HEK293 (cell line): Measurements from ENCODE around the gene SH2D2A.
A peak's percentile ranks its signal among the peaks of the same experiment; 100 is the strongest.

ENCODE experiments used
- CTCF ChIA-PET: fragments of 350-600 bp; formaldehyde crosslinking; extraction: SDS; loops from one replicate; lab custom pipeline; 2021; ENCODE audit warnings: antibody characterized with exemption; lab: Yijun Ruan, JAX
- POLR2A ChIA-PET: fragments of 300-600 bp; formaldehyde crosslinking; extraction: SDS; loops from one replicate; lab custom pipeline; 2020; ENCODE audit warnings: antibody characterized with exemption, inconsistent platforms; lab: Yijun Ruan, JAX
- H3K27ac ChIP-seq: fragments of 200-500 bp; sonication (Bioruptor generic); 2 replicates; pipeline ENCODE4 v1.5.1; 2014; ENCODE audit warnings: low read depth, low read length, control low read depth, inconsistent platforms; ENCODE audit errors: extremely low read depth
- H3K36me3 ChIP-seq, 2 experiments: fragments of 200-500 bp in 1 of 2; sonication (Bioruptor generic) in 1 of 2; 1 replicate in 1 of 2; 2 replicates in 1 of 2; pipeline ENCODE4 v1.5.1; 2014 to 2017; ENCODE audit warnings: inconsistent platforms in 2 of 2, low read length in 2 of 2; ENCODE audit not compliant: control insufficient read depth in 2 of 2, insufficient read depth in 1 of 2
- H3K4me1 ChIP-seq: fragments of 200-500 bp; sonication (Bioruptor generic); 2 replicates; pipeline ENCODE4 v1.5.1; 2014; ENCODE audit warnings: mild to moderate bottlenecking, low read length, inconsistent platforms; ENCODE audit not compliant: control insufficient read depth, insufficient read depth
- H3K4me3 ChIP-seq: 2 replicates; pipeline ENCODE4 v1.5.1; 2011; ENCODE audit warnings: low read depth, mild to moderate bottlenecking, control low read depth, low read length, moderate library complexity
- H3K9me3 ChIP-seq: fragments of 200-500 bp; sonication (Bioruptor generic); 2 replicates; pipeline ENCODE4 v1.5.1; 2014; ENCODE audit warnings: low read depth, low read length, inconsistent platforms; ENCODE audit not compliant: control insufficient read depth, insufficient read depth
- HIC1 ChIP-seq: fragments of 450-650 bp; formaldehyde crosslinking; IDR thresholded peaks from 2 replicates; pipeline ENCODE4 v1.5.1; 2016; ENCODE audit warnings: missing biosample characterization, missing genetic modification characterization
- HOXA7 ChIP-seq: sonication (generic); formaldehyde crosslinking; IDR thresholded peaks from 2 replicates; pipeline ENCODE4 v1.8.1; 2022; ENCODE audit warnings: missing genetic modification reagents, borderline replicate concordance
- INSM2 ChIP-seq: fragments of 450-650 bp; formaldehyde crosslinking; IDR thresholded peaks from 2 replicates; pipeline ENCODE4 v1.5.1; 2016; ENCODE audit warnings: missing biosample characterization, missing genetic modification characterization
- KLF1 ChIP-seq: fragments of 450-650 bp; formaldehyde crosslinking; IDR thresholded peaks from 2 replicates; pipeline ENCODE4 v1.5.1; 2016; ENCODE audit warnings: missing biosample characterization, missing genetic modification characterization
- PRDM1 ChIP-seq: fragments of 450-650 bp; formaldehyde crosslinking; IDR thresholded peaks from 2 replicates; pipeline ENCODE4; 2016; ENCODE audit warnings: missing biosample characterization, missing genetic modification characterization
- SCRT2 ChIP-seq: fragments of 450-650 bp; formaldehyde crosslinking; IDR thresholded peaks from 2 replicates; pipeline ENCODE4 v1.5.1; 2016; ENCODE audit warnings: missing biosample characterization, missing genetic modification characterization
- ZBTB17 ChIP-seq: fragments of 450-650 bp; formaldehyde crosslinking; IDR thresholded peaks from 2 replicates; pipeline ENCODE4 v1.5.1; 2016; ENCODE audit warnings: missing biosample characterization, missing genetic modification characterization
- ZBTB20 ChIP-seq: fragments of 450-650 bp; formaldehyde crosslinking; IDR thresholded peaks from 2 replicates; pipeline ENCODE4 v1.5.1; 2016; ENCODE audit warnings: missing biosample characterization, missing genetic modification characterization
- ZNF132 ChIP-seq: fragments of 450-650 bp; formaldehyde crosslinking; IDR thresholded peaks from 2 replicates; pipeline ENCODE4 v1.5.1; 2017; ENCODE audit warnings: missing biosample characterization, missing genetic modification characterization, borderline replicate concordance
- ZNF169 ChIP-seq: fragments of 450-650 bp; formaldehyde crosslinking; IDR thresholded peaks from 2 replicates; pipeline ENCODE4 v1.5.1; 2016; ENCODE audit warnings: missing biosample characterization, missing genetic modification characterization
- ZNF175 ChIP-seq: fragments of 450-650 bp; formaldehyde crosslinking; IDR thresholded peaks from 2 replicates; pipeline ENCODE4 v1.5.1; 2016; ENCODE audit warnings: missing biosample characterization, missing genetic modification characterization
- ZNF223 ChIP-seq: fragments of 450-650 bp; formaldehyde crosslinking; IDR thresholded peaks from 2 replicates; pipeline ENCODE4 v1.5.1; 2016; ENCODE audit warnings: missing biosample characterization, missing genetic modification characterization
- ZNF366 ChIP-seq: fragments of 450-650 bp; formaldehyde crosslinking; conservative IDR thresholded peaks from 2 replicates; pipeline ENCODE4 v1.5.1; 2016; ENCODE audit warnings: missing biosample characterization, missing genetic modification characterization
- ZNF521 ChIP-seq: fragments of 450-650 bp; formaldehyde crosslinking; IDR thresholded peaks from 2 replicates; pipeline ENCODE4 v1.5.1; 2017; ENCODE audit warnings: missing biosample characterization, mild to moderate bottlenecking, missing genetic modification characterization
- ZNF549 ChIP-seq: fragments of 450-650 bp; IDR thresholded peaks from 2 replicates; pipeline ENCODE4 v1.5.1; 2018; ENCODE audit warnings: missing biosample characterization, missing genetic modification characterization, mild to moderate bottlenecking, inconsistent platforms, moderate library complexity
- ZNF596 ChIP-seq: fragments of 450-650 bp; IDR thresholded peaks from 2 replicates; pipeline ENCODE4 v1.5.0; 2018; ENCODE audit warnings: missing biosample characterization, mild to moderate bottlenecking, missing genetic modification characterization, moderate library complexity
- ZNF76 ChIP-seq: fragments of 450-650 bp; formaldehyde crosslinking; IDR thresholded peaks from 2 replicates; pipeline ENCODE4; 2016; ENCODE audit warnings: low read depth, missing biosample characterization, missing genetic modification characterization, borderline replicate concordance
- ZNF768 ChIP-seq: fragments of 450-650 bp; formaldehyde crosslinking; IDR thresholded peaks from 2 replicates; pipeline ENCODE4 v1.5.1; 2018; ENCODE audit warnings: missing biosample characterization, mild to moderate bottlenecking, missing genetic modification characterization
- ZNF777 ChIP-seq: fragments of 450-650 bp; formaldehyde crosslinking; IDR thresholded peaks from 2 replicates; pipeline ENCODE4 v1.5.1; 2017; ENCODE audit warnings: missing biosample characterization, missing genetic modification characterization, borderline replicate concordance
- ZXDB ChIP-seq: fragments of 450-650 bp; formaldehyde crosslinking; IDR thresholded peaks from 2 replicates; pipeline ENCODE4 v1.5.1; 2016; ENCODE audit warnings: missing biosample characterization, missing genetic modification characterization
- TF ChIP-seq, protein P1 (sequence below): fragments of 450-650 bp; formaldehyde crosslinking; IDR thresholded peaks from 2 replicates; pipeline ENCODE4 v1.5.1; 2016; ENCODE audit warnings: missing biosample characterization, missing genetic modification characterization
- TF ChIP-seq, protein P2 (sequence below): IDR thresholded peaks from 2 replicates; pipeline ENCODE4 v1.6.1; 2011; ENCODE audit warnings: mild to moderate bottlenecking, low read depth, low read length, borderline replicate concordance

SH2D2A gene

DNA sequence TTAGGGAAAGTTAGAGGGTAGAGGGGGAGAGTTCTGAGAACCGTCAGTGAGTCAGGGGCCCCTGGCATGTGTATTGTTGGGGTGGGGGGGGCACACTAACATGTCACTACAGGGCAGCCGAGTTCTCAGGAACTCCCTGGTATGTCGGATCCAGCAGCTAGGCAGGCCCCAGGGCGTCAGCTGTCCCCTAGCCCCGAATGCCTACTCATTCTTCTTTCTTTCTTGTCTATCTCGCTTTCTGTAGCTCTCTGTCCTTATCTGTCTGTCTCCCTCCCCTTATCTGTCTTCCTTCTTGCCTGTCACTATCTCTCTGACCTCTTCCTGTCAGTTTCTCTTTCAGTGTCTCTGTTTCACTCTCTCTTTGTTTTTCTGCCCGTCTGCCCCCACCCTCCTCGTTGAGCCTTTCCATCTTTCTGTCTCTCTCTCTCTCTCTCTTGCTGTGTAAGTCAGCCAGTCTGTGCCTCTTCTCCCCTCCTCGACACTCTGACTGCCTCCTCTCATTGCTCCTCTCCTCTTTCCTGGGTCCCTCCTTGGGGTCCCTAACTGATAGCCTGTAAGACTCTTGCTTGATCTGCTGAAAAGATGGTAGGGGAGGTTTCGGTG is 46.5 kb upstream of the SH2D2A start:
- Histone ChIP-seq H3K9me3 (no peaks in the 10 kb centered on the region), H3K27ac (no peak overlapping the region), H3K4me1 (peaks cover 2% of the 10 kb centered on the region; the same call in 1 of the 2 replicates), H3K36me3 (no peaks in the 10 kb centered on the region), H3K4me3 (no peak overlapping the region)
- ChIA-PET POLR2A (interaction anchor here (1.4 kb wide), 1 partner anchor 135 kb away, joined by 3 read pairs; the partner anchor contains the start of genes ISG20L2 and METTL25B), CTCF (interaction anchor here (3.7 to 7.5 kb wide), 4 partner anchors 24 to 174 kb away, joined by 29 to 119 read pairs (median 82); no protein-coding TSS in a partner anchor)
- TF ChIP-seq HIC1 (tag by site-specific recombination) = no peak
- no peak for TF ChIP-seq ZNF169 (tag by site-specific recombination)
- peak; percentile 85 for TF ChIP-seq ZBTB20 (tag by site-specific recombination)
- TF ChIP-seq ZNF777 = no peak
- TF ChIP-seq KLF1 (tag by site-specific recombination) = no peak
- TF ChIP-seq ZNF768 (tag by site-specific recombination) = no peak
- no peak for TF ChIP-seq ZNF76 (tag by site-specific recombination)
- TF ChIP-seq ZBTB17 (tag by site-specific recombination) = peak; percentile 55; the same call in 1 of the 2 replicates
- TF ChIP-seq, protein P1, sequence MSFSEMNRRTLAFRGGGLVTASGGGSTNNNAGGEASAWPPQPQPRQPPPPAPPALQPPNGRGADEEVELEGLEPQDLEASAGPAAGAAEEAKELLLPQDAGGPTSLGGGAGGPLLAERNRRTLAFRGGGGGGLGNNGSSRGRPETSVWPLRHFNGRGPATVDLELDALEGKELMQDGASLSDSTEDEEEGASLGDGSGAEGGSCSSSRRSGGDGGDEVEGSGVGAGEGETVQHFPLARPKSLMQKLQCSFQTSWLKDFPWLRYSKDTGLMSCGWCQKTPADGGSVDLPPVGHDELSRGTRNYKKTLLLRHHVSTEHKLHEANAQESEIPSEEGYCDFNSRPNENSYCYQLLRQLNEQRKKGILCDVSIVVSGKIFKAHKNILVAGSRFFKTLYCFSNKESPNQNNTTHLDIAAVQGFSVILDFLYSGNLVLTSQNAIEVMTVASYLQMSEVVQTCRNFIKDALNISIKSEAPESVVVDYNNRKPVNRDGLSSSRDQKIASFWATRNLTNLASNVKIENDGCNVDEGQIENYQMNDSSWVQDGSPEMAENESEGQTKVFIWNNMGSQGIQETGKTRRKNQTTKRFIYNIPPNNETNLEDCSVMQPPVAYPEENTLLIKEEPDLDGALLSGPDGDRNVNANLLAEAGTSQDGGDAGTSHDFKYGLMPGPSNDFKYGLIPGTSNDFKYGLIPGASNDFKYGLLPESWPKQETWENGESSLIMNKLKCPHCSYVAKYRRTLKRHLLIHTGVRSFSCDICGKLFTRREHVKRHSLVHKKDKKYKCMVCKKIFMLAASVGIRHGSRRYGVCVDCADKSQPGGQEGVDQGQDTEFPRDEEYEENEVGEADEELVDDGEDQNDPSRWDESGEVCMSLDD (tag by site-specific recombination) = no peak
- TF ChIP-seq SCRT2 (tag by site-specific recombination) = no peak
- no peak for TF ChIP-seq ZNF132
- TF ChIP-seq PRDM1 = peak; percentile 91
- TF ChIP-seq HOXA7 = no peak
- TF ChIP-seq ZNF223 (tag by site-specific recombination) = no peak
- TF ChIP-seq, protein P2, sequence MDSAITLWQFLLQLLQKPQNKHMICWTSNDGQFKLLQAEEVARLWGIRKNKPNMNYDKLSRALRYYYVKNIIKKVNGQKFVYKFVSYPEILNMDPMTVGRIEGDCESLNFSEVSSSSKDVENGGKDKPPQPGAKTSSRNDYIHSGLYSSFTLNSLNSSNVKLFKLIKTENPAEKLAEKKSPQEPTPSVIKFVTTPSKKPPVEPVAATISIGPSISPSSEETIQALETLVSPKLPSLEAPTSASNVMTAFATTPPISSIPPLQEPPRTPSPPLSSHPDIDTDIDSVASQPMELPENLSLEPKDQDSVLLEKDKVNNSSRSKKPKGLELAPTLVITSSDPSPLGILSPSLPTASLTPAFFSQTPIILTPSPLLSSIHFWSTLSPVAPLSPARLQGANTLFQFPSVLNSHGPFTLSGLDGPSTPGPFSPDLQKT = no peak
- TF ChIP-seq INSM2 = no peak
- 0 out of 2 replicates have a peak, but pooled peaks have one; percentile 48 for TF ChIP-seq ZNF366 (tag by site-specific recombination)
- no peak for TF ChIP-seq ZNF549 (tag by site-specific recombination)
- no peak for TF ChIP-seq ZXDB (tag by site-specific recombination)
- no peak for TF ChIP-seq ZNF596
- TF ChIP-seq ZNF175 = no peak
- no peak for TF ChIP-seq ZNF521
